Measurements from ENCODE around the gene KRT76. TPM values are rescaled to one million over a fixed set of nuclear protein-coding genes. Genes with fewer than 3 reads are reported as not detected.

The KRT76 gene
- total RNA-seq, 4 donors from 2014 or later, result not detected

- Histone ChIP-seq H3K4me1 (no peaks in the 10 kb centered on the region), H3K4me3 (no peak overlapping the region), H3K36me3 (no peaks in the 10 kb centered on the region), H3K27ac (no peak overlapping the region), H3K9me3 (no peaks in the 10 kb centered on the region), H3K27me3 (peaks cover 0 to 13% (median 6%) of the 10 kb centered on the region in 3 donors)
- TF ChIP-seq POLR2A (IDR thresholded peaks at IDR 0.05) (no peak), CTCF (IDR thresholded peaks at IDR 0.05 in 4 of 5, conservative IDR thresholded peaks at IDR 0.05 in 1 of 5) (no peak)
- DNase-seq (no peak), ATAC-seq (no peak)
- intact Hi-C loops (cut with DNase I; ENCODE audit: low total_unique reads) (no loop called here), in situ Hi-C loops (cut with MboI; ENCODE audit: low sequenced_read_pairs in 4 of 4) (no loop called here)
These were observed 45.8 kb upstream of the KRT76 start for GRCh38 chr12:52822771-52823510.

GRCh38 chr12:52821826-52822660 is 44.9 kb upstream of the KRT76 start:
- in situ Hi-C loops (cut with MboI; ENCODE audit: low sequenced_read_pairs in 4 of 4), result no loop called here
- Histone ChIP-seq H3K9me3 (no peaks in the 10 kb centered on the region), H3K4me1 (no peaks in the 10 kb centered on the region), H3K27ac (no peak overlapping the region), H3K27me3 (peaks cover 0 to 21% (median 6%) of the 10 kb centered on the region in 3 donors), H3K4me3 (no peak overlapping the region), H3K36me3 (no peaks in the 10 kb centered on the region)
- ATAC-seq (no peak), DNase-seq (no peak)
- intact Hi-C loops (cut with DNase I; ENCODE audit: low total_unique reads), result no loop called here
- TF ChIP-seq POLR2A (IDR thresholded peaks at IDR 0.05) (no peak), CTCF (IDR thresholded peaks at IDR 0.05 in 4 of 5, conservative IDR thresholded peaks at IDR 0.05 in 1 of 5) (no peak)

- Histone ChIP-seq H3K9me3 (no peaks in the 10 kb centered on the region), H3K36me3 (no peaks in the 10 kb centered on the region), H3K4me3 (no peak overlapping the region), H3K27me3 (peaks cover 0 to 21% (median 6%) of the 10 kb centered on the region in 3 donors), H3K27ac (no peak overlapping the region), H3K4me1 (no peaks in the 10 kb centered on the region)
- ATAC-seq (no peak), DNase-seq (no peak)
- TF ChIP-seq CTCF (IDR thresholded peaks at IDR 0.05 in 4 of 5, conservative IDR thresholded peaks at IDR 0.05 in 1 of 5) (no peak), POLR2A (IDR thresholded peaks at IDR 0.05) (no peak)
- in situ Hi-C loops (cut with MboI; ENCODE audit: low sequenced_read_pairs in 4 of 4) (no loop called here), intact Hi-C loops (cut with DNase I; ENCODE audit: low total_unique reads) (no loop called here)
These were observed 44.1 kb upstream of the KRT76 start for GRCh38 chr12:52821071-52821730.

- intact Hi-C loops (cut with DNase I; ENCODE audit: low total_unique reads) (no loop called here), in situ Hi-C loops (cut with MboI; ENCODE audit: low sequenced_read_pairs in 4 of 4) (no loop called here)
- ATAC-seq (no peak), DNase-seq (no peak)
- no peaks in the 10 kb centered on the region for H3K4me1 ChIP-seq
- H3K27ac ChIP-seq, result no peak overlapping the region
- no peak overlapping the region for H3K4me3 ChIP-seq
- H3K9me3 ChIP-seq, result no peaks in the 10 kb centered on the region
- H3K27me3 ChIP-seq, result peaks cover 0 to 21% (median 6%) of the 10 kb centered on the region in 3 donors
- no peak for TF ChIP-seq POLR2A (IDR thresholded peaks at IDR 0.05)
- TF ChIP-seq CTCF (IDR thresholded peaks at IDR 0.05 in 4 of 5, conservative IDR thresholded peaks at IDR 0.05 in 1 of 5), result no peak
- H3K36me3 ChIP-seq, result no peaks in the 10 kb centered on the region
These were observed 43.4 kb upstream of the KRT76 start for GRCh38 chr12:52820521-52820920.

Data from gastrocnemius medialis (tissue), 4 donors.